Prostate gland (tissue), 2 donors: ENCODE measurements around the gene GRIK5.

Source experiments
- POLR2A ChIP-seq: fragments of 450-650 bp; IDR thresholded peaks from one replicate; pipeline ENCODE4 v1.6.1; 2016; ENCODE audit warnings: antibody characterized with exemption, mild to moderate bottlenecking
- POLR2AphosphoS5 ChIP-seq: sonication (generic); formaldehyde crosslinking; IDR thresholded peaks from one replicate; pipeline ENCODE4 v1.6.1; 2017; ENCODE audit warnings: antibody characterized with exemption
- TF ChIP-seq, protein P1 (sequence below), 4 experiments: fragments of 200-600 bp in 2 of 4; fragments of 450-650 bp in 2 of 4; sonication (generic) in 2 of 4; IDR thresholded peaks; 1 replicate in 3 of 4; 2 replicates in 1 of 4; pipeline ENCODE4 v1.5.1; 2016 to 2019; ENCODE audit warnings: antibody characterized with exemption in 4 of 4, mild to moderate bottlenecking in 2 of 4, moderate library complexity in 2 of 4

- TF ChIP-seq, protein P1, sequence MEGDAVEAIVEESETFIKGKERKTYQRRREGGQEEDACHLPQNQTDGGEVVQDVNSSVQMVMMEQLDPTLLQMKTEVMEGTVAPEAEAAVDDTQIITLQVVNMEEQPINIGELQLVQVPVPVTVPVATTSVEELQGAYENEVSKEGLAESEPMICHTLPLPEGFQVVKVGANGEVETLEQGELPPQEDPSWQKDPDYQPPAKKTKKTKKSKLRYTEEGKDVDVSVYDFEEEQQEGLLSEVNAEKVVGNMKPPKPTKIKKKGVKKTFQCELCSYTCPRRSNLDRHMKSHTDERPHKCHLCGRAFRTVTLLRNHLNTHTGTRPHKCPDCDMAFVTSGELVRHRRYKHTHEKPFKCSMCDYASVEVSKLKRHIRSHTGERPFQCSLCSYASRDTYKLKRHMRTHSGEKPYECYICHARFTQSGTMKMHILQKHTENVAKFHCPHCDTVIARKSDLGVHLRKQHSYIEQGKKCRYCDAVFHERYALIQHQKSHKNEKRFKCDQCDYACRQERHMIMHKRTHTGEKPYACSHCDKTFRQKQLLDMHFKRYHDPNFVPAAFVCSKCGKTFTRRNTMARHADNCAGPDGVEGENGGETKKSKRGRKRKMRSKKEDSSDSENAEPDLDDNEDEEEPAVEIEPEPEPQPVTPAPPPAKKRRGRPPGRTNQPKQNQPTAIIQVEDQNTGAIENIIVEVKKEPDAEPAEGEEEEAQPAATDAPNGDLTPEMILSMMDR (IDR thresholded peaks at IDR 0.05), result no peak
- TF ChIP-seq POLR2AphosphoS5 (no peak), POLR2A (no peak)
These were observed 4.5 kb downstream of the GRIK5 start for GRCh38 chr19:42065511-42065910.
